GM18867 (cell line): ENCODE results near the gene CORO6.

Experiments used
- ATAC-seq: cut with Tn5 transposase; IDR thresholded peaks from one replicate; pipeline ENCODE4 v1.9.1; 2021; ENCODE audit warnings: mild to moderate bottlenecking, moderate library complexity; ENCODE audit not compliant: unreplicated experiment

Gene CORO6

DNA sequence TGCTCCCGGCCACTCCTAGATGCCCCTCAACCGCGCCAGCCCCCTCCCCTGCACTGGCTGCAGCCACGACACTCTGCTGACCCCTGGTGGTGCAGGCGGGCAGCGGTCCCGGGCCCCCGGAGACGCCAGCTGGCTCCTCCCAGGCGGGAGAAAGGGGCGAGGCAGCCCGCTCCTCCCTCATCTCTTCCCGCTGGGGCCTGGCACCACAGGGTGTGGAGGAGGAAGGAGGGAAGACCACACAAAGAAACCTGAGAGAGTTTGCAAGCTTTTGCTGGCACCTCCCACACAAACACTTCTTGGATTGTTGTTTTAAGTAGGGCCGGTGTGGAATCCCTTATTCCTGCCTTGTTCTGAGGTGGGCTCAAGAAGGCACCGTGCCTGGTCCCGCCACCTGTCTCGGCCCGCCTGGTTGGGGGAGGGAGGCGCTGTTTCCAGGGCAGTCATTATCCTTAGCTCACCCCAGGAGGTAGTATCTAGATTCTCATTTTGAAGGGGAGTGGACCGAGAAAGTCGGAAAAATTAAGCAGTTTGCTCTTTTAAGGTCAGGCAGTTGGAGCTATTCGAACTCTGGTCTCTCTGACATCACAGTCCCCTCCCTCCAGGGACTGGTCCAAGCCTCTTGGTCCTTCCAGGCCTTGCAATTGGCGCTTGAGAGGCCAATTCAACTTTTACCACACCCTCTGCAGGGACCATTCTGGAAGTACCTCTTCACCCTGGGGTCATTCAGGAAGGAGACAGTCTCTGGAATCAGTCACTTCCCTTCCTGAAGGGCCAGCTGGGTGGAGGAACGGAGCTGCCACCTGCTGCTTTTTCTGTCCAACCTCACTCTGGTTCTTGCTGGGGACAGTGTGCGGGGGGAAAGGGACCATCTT, 30.7 kb downstream of the CORO6 start:
- no peak for ATAC-seq

DNA sequence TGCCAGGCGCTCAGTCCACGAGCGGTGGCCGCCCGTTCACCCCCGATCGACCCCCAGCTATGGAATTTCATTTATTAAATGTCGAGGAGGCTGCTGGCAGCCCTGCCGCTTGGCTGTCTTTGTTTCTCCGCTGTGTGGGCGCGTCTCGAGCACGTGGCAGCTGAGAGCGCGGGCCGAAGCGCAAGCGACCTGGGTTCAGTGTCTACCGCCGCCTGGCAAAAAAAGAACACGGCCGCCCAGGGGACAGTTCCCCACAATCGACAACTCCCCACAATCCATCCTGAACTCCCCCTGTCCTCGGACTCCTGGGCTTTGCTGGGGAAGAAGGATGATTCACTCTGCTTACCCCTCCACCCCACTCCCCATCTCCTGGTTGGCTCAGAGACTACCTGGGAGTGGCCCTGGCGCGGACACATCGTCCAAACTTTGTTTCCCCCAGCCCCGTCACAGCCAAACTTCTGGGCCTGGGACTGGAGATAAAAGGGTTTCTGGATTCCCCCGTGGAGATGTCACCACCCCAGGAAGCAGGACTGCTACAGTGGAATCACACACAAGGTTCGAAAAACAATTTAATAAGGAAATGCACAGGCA, 31.5 kb downstream of the CORO6 start:
- no peak for ATAC-seq

DNA sequence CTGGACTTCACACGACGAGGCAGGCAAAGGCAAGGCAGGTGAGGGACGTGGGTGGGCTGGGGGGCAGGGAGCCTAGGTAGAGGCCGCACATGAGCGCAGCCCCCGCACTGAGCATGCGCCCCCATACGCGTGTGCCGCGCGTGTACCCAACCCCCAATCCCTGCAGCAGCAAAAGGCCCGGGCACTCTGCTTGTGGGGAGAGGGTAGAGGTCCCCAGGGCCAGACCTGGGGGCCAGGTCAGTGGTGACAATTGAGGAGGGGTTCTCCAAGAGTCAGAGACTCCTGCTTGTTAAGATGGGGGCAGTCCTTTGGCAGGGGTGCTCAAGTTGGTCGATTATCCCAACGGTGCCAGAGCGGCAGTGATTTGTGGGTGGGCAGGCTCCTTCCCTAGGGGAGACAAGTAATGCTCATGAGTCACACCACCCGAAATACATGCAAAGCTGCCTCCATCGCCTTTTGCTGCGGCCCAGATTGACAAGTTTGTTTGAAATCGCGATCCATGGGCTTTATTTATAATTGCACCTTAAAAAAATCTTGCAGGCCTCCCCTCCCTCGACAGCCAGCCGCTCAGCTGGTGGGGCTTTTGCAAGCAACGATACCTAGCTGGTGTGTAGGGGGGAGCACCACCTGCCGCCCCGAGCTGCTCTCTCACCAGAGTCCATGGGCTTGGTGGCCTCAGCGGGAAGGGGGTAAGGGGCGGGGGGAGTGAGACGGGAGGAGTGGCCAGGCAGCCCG, 32.1 kb downstream of the CORO6 start:
- no peak for ATAC-seq

DNA sequence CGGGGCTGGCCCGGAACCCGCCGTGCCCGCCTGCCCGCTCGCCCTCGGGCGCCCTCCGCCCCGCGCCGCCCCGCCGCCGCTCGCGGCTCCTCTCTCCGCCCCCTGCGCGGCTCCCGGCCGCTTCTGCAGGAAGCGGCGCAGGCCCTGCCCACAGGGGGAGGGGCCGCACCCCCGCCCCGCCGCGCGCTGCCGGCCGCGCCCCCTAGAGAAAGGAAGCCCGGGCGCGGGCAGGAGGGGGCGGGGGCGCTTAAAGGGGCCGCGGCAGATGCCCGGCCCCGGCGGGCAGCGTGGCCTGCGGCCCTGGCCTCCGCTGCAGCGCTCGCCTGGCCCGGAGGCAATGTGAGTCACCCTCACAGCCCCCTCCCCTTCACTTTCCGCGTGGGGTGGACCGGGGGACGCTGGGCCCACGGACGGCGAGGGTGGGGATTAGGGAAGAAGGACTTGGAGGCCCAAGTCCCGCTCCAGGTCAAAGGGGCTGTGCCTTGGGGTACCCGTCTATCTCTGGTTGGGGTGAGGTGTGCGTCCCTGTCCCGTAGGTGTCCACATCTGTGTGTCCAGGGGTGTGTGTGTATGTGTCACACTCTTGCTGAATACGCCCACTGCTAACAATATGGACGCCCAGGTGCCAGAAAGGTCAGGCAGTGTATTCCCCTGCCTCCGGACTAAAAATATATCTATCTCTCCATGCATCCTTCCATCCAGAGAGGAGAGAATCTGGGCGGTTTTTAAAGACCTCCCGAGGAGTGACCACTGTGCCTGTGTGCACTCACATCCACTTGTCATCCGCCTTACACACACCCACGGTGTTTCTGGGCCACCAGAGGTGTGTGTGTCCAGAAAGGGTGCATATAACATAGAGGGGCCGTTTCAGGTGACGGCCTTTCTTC, 32.9 kb downstream of the CORO6 start, which contains the start of gene GIT1:
TSS of gene GIT1 (minus strand) at position 125 of the 887 bp plus-strand sequence. CDS start 270 bp downstream, outside the sequence.
- ATAC-seq, result peak; percentile 61

DNA sequence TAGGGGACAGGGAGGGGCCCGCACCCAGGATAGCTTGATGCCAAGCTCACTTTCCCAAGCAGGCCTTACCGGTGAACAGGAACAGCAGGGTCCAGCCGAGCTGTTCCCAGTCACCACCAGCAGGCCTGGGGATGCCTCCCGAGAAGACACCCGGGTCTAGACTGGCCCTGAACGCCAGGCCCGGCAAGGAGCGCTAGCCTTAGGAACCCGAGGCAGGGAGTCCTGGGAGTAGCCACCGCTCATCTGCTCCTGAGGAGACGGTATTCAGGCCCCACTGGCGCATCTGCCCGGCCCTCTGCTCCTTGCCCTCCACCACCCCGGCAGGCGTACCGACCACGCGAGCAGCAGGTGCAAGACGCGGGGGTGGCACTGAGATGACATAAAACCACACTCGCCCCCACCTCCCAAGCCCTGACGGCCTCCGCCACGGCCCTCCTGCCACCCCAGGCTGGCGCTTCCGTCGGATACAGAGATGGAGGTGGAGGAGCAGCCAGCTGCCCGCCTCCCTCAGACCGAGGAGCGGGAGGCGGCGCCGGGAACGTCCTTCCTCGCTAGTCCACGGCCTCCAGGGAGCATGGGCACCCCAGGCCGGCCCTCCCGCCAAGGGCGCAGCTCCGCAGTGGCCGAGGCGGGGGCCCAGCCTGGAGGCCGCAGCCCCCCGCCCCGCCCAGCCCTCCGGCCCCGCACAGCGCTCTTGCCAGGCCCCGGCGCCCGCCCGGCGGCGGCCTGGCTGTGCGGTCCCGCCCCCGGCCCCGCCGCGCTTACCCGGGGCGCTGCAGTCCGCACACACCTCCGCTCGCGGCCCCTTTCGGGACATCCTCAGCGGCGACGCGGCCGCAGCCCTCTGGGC, 33.9 kb downstream of the CORO6 start:
- peak; percentile 17 for ATAC-seq

DNA sequence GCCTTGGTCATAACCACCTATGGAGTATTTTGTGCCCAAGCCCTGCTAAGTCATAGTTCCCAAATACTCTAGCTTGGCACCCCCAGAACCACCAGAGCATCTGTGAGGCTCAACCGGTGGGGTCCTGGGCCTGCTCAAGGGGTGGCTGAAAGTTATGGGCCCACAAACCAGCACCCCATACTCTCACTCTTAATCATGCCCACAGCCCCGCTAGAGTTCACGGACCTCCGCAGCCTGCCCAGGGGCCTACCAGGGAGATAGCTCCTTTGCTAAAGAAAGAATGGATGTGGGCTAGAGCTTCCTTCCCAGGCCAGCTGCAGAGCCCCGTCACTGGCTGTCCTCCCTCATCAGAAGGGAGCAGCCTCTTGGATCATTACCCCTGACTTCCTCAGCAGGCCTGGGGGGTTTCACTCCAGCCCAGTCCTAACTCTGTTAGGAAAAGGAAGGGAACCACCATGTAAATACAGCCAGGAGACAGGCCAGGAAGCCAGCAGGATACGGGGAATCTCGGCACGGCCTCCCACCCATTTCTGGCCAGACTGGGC, 34.6 kb downstream of the CORO6 start:
- no peak for ATAC-seq

DNA sequence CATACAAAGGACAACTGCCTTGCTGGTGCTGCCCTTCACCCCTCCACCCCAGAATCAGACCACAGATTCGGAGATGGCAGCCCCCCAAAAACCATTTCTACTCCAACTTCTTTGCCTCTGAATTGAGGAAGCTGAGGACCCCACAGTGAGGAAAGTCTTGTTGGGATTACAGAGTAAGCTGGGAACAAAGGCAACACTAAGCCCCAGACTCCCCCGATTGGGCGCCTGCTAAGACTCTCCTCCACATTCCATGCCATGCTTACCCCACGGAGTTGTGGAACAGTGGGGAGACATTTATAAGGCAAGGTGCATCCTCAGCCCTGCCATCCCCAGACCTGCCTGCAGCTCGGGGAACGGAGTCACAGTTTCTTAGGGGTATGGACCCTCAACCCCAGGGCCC, 35.1 kb downstream of the CORO6 start:
- ATAC-seq, result no peak

DNA sequence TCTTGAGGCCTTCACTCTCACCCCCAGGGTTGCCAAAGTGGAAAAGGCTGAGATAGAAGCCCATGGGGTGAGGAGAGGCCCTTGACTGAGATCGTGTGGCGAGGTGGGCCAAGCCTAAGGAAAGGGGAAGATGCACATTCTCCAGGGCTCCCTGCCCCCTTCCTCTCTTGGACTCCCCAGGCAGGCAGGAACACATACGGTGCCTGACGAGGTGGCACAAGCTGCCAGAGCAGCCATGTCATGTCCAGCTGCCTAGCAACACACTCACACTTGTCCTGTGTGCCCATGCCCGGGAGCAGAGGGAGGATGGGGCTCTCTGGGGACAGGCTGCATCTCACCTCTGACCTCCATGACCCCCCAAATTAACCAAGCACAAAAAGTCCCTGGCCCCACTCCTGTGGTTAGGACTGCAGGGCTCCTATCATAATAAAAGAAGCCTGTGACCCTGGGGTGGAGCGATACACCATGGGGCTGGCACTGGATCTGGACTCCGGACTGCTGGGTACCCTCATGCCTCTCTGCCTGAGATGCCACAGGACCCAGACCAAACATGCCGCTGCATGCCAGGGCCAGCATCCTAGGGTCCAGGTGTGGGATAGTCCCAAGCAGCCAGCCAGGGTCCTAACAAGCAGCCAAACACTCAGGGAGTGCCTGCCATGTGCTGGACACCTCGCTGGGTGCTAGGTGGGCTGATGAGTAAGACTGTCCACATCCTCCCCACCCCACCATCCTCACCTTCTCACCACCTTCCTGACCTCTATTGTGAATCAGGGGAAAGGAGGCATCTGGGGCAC, 35.8 kb downstream of the CORO6 start:
- ATAC-seq, result no peak

DNA sequence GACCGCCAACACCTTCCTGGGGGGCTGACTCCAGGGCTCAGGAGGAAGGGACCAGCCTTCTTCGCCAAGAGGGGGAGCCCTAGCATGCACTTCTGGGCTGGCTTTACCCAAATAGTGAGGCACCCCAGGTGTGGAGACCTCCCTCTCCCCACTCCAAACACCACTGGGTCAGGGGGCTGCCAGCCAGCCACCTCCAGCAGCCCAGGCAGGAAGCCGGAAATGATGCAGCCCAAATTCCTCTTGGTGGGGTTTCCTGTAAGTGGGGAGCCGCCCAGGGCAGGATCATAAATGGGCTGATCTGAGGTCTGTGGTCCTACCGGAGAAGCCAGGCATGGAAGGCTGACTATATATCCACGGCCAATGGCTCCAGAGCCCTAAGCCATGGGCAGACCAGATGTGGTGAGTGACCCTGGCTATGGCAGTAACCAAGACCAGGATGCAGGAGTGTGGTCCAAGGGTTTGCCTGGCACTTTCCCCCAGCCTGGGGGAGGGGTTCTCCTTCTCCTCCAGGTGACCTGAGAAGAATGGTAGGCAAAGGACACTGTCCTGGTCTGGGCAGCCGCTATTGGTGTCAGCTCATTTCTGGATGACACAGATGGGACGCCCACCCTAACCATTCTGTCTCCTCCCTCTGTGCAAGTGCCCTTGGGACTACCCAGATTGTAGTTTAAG, 37.5 kb downstream of the CORO6 start:
- ATAC-seq, result no peak

DNA sequence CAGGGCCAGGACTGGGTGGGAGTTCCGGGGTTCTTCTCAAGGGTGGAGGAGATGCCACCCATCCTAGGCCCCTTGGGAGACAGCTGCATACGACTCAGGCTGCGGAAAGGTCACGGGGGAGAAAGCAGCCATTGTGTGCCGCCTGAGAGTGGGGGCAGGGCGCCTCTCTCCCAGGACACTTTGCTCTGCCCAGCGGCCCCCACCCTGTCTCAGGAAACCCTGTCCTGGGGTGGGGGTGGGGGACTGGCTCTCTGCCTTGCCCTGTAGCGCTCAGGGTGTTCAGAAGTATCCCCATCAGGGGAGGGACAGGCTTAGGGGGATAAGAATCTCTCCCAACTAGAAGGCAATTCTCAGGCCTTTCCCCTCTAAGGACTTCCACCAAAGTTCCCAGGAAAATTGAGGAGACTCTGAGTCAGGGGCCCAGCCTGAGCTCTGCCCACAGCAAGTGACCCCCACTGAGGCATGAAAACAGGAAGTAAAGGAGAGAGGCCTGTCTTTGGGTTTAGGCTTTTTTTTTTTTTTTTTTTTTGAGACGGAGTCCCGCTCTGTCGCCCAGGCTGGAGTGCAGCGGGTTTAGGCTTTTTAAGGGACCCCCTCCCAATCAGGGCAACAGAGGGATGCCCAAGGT, 38.1 kb downstream of the CORO6 start:
- ATAC-seq, result no peak

DNA sequence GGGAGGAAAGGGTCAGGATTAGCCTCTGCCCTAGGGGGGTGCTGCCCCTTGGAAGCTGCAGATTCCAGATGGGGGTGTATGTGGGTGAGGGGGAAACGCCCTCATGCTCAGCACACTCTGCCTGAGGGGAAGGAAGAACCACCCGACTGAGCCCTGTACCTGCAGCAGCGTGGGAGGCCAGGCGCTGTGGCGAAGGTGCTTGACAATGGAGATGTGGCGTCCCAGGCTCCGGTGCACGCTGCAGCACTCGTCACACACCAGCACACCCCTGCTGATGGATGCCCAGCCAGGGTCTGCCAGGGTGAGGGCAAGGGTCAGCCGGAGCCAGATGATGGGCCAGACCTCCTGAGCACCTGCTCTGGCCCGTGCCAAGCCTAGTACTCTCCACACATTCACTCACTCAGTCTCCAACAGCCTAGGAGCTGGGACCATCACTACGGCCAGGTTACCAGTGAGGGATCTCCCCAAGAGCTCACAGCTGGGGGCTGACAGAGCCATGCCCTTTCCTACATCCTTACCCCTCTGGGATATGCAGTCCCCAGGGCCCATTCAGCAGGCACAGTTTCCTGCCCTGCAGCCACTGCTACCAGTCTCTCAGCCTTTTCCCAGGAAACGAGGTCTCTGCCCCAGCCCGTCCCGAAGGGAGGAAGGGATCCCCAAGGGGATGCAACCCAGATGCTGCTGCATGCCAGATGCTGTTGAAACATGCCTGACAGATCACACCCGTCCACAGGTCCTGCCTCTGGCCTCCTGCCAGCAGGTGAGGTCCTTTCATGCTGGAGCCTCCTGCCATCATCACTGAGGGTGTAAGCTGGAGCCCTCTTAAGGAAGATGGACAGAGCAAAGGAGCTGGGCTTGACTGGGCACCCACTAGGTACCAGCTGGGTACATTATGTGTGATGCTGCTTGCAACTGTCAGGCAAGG, 39.1 kb downstream of the CORO6 start:
- ATAC-seq, result no peak

DNA sequence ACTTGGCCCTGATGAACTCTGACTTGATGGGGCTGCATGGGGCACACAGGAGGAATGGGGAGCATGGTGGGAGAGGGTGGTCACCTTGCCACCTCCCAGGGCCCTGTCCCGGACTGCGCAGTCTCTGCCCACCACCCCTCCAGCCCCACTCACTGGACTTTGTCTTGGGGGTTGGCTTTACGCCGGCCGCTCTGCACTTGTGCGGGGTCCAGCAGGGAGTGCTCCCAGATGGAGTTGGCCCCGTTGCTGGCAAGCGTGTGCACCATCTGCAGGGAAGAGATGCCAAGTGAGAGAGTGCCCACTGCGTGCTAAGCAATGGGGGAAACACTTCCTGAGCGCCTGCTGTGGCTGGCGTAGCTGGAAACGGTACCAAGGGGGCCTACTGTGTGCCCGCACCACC, 39.9 kb downstream of the CORO6 start:
- ATAC-seq, result no peak

DNA sequence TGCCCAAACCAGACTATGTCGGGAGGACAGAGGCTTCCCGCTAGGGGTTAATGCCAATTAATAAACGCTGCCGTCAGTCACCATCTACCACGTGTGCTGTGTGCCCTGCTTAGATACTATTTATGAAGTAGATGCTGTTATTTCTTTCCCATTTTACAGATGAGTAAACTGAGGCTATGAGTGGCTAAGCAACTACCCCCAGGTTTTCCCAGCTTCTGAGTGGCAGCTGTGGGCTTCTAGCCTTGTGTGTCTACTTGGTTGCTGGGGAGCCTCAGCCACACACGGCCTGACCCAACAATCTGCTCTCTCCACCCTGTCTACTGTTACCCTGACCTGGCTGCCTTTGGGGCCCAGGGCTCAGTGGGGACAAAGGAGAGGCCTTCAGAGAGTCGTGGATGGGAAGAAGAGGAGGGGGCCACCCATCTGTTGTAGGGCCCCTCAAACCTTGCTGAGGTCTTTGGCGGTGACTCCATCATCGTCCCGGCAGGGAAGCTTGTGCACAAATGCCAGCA, 40.4 kb downstream of the CORO6 start:
- ATAC-seq, result no peak

DNA sequence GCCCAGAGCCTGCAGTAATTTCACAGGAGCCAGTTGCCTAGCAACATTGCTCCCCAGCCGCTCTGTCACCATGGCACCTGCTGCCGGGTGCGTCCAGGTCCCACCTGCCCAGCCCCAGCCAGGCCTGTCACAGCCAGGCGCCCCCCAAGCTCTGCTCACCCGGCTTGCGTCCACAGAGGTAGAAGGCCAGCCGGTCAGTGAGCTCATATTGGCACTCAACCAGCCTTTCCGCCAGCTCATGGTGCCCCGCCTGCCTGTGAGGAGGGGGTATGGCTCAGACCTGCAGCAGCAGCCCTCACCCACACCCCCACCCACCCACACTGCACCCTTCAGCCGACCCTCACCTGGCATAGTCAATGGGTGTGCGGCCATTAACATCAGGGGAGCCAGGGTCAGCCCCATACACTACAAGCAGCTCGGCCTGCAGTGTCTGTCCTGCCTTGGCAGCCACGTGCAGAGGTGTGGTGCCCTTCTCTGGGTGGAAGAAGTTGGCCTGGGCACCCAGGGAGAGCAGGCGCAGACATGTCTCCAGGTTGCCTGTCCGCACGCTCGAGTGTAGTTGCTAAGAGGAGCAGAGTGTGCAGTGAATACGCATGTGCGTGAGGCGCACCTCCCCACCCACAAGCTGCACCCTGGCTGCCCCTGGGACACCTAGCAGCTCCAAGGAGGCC, 41.0 kb downstream of the CORO6 start:
- ATAC-seq, result no peak

DNA sequence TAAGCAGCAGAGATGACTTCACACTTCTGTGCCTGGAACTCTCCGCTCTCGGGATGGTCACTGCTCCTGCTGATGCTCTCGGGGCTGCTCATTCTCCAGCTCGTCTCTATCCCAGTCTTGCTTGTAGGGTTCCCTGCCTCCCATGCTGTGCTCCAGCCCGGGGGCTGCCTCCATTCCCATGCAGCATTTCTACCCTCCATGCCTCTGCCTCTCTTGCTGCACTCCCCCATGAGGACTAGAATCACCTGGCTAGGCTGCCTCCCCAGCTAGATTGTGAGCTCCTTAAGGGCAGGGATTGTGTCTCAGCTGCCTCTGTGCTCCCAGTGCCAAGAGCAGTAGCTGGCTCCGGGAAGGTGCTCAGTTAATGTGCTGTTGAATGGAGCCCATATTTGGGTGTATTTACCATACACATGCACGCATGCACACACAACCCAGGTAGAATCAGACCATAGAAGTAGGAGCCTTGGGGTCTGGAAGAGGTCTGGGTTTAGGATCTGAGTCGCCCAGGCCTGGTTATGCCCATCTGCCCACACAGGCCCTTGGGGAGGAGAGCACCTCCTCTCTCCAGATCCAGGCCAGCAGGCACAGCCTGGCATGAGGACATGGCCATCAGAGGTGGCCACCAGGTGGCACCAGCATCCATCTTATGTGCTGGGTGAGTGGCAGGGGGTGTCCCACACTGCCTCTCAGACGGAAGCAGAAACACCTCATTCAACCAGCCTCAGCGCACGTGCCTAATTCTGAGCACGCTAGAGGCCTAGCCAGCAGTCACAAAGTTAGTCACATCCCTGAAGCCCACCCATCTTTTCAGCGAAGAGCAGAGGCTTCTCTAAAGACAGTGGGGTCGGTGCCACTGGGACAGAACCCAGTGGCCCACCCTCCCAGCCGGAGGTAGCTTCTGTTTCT, 42.6 kb downstream of the CORO6 start:
- peak; percentile 67 for ATAC-seq
